Activated B cell treated with CpG ODN at 0.5 μM for 24 hours (primary cell): ENCODE measurements around the gene TBCA. TPM values are rescaled to one million over a fixed set of nuclear protein-coding genes. Genes with fewer than 3 reads are reported as not detected.

Source experiments
- ATAC-seq: fragments of 200-7000 bp; cut with Tn5 transposase; one replicate; pipeline ENCODE4 v1.10.0; 2021; ENCODE audit warnings: low read depth, mild to moderate bottlenecking, moderate library complexity
- CTCF ChIA-PET: fragments of 350-600 bp; sonication (Branson Sonifier 250); formaldehyde crosslinking; loops from one replicate; lab custom pipeline; 2021; ENCODE audit warnings: antibody characterized with exemption; lab: Charles Lee
- POLR2A ChIA-PET: fragments of 350-600 bp; sonication (Branson Sonifier 250); formaldehyde crosslinking; loops from one replicate; lab custom pipeline; 2021; ENCODE audit warnings: antibody characterized with exemption; lab: Charles Lee
- DNase-seq: peaks from one replicate; pipeline ENCODE4 v3.0.0; 2022
- H3K27ac Mint-ChIP-seq: one replicate; pipeline ENCODE4 v1.8.0; 2020; ENCODE audit warnings: mixed read lengths
- H3K27me3 Mint-ChIP-seq: one replicate; pipeline ENCODE4 v1.8.0; 2021; ENCODE audit warnings: mixed read lengths
- H3K36me3 Mint-ChIP-seq: one replicate; pipeline ENCODE4 v1.8.0; 2021; ENCODE audit warnings: low read depth, mixed read lengths
- H3K4me1 Mint-ChIP-seq: one replicate; pipeline ENCODE4 v1.8.0; 2021; ENCODE audit warnings: mixed read lengths
- H3K4me3 Mint-ChIP-seq: one replicate; pipeline ENCODE4 v1.8.0; 2020; ENCODE audit warnings: mild to moderate bottlenecking, mixed read lengths
- H3K9me3 Mint-ChIP-seq: one replicate; pipeline ENCODE4 v1.8.0; 2020; ENCODE audit warnings: mixed read lengths
- intact Hi-C: fragments of 100-400 bp; cut with micrococcal nuclease; formaldehyde crosslinking; loops from one replicate; pipeline ENCODE4 v1.15.1; 2024
- total RNA-seq: library from RNA; stranded (reverse); gene quantifications from 2 replicates; pipeline ENCODE4 v1.2.3, GENCODE V29; 2022
- TF ChIP-seq, protein P1 (sequence below): fragments of 200-600 bp; IDR thresholded peaks from one replicate; pipeline ENCODE4 v1.8.0; 2022; ENCODE audit warnings: antibody characterized with exemption, mild to moderate bottlenecking

The TBCA gene
- total RNA-seq, 1 donor from 2014 or later: 113 TPM

DNA sequence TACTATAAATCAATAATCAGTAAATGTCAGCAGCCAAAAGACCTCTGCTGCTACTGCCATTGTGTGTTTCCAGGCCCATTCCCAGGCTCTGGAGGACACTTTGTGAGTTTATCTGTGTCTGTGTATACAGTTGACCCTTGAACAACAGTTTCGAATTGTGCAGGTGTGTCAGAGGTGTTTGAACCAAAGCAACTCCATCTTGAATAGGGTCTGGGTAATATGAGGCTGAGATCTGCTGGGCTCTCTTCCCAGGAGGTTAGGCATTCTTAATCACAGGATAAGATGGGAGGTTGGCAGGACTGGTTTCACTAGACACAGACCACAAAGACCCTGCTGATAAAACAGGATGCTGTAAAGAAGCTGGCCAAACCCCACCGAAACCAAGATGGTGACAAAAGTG, 2.3 kb upstream of the TBCA start:
- ChIA-PET CTCF (no interaction called here), POLR2A (no interaction called here)
- Mint-ChIP-seq H3K4me3 (no peak overlapping the region), H3K27me3 (no peaks in the 10 kb centered on the region), H3K4me1 (peaks cover 28% of the 10 kb centered on the region), H3K9me3 (no peaks in the 10 kb centered on the region), H3K27ac (no peak overlapping the region), H3K36me3 (peaks cover 11% of the 10 kb centered on the region)
- no peak for DNase-seq
- TF ChIP-seq, protein P1, sequence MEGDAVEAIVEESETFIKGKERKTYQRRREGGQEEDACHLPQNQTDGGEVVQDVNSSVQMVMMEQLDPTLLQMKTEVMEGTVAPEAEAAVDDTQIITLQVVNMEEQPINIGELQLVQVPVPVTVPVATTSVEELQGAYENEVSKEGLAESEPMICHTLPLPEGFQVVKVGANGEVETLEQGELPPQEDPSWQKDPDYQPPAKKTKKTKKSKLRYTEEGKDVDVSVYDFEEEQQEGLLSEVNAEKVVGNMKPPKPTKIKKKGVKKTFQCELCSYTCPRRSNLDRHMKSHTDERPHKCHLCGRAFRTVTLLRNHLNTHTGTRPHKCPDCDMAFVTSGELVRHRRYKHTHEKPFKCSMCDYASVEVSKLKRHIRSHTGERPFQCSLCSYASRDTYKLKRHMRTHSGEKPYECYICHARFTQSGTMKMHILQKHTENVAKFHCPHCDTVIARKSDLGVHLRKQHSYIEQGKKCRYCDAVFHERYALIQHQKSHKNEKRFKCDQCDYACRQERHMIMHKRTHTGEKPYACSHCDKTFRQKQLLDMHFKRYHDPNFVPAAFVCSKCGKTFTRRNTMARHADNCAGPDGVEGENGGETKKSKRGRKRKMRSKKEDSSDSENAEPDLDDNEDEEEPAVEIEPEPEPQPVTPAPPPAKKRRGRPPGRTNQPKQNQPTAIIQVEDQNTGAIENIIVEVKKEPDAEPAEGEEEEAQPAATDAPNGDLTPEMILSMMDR: no peak
- intact Hi-C loops: loop anchor here (5.0 to 10.0 kb wide), 5 partner anchors 334 to 1374 kb away; partner anchors contain the start of genes AGGF1 and IQGAP2
- ATAC-seq: no peak

DNA sequence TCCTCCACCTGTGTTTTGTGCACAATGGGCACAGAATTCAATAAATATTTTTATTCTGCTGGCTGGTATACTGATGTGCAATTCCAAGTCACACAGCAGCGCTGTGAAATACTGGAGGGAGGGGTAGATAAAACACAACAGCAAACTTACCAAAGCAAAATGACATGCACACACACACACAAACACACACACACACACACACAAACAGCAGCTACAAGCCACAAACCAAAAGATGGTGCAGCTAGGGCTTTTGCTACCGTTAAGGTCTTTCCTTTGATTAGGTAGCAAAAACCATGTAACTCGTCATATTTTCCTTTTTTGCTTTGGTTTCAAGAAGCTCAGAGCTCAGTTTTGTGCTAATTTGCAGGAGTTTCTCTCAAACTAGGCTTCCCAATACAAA, 1.8 kb upstream of the TBCA start:
- no peak overlapping the region for H3K4me3 Mint-ChIP-seq
- TF ChIP-seq, protein P1: no peak

DNA sequence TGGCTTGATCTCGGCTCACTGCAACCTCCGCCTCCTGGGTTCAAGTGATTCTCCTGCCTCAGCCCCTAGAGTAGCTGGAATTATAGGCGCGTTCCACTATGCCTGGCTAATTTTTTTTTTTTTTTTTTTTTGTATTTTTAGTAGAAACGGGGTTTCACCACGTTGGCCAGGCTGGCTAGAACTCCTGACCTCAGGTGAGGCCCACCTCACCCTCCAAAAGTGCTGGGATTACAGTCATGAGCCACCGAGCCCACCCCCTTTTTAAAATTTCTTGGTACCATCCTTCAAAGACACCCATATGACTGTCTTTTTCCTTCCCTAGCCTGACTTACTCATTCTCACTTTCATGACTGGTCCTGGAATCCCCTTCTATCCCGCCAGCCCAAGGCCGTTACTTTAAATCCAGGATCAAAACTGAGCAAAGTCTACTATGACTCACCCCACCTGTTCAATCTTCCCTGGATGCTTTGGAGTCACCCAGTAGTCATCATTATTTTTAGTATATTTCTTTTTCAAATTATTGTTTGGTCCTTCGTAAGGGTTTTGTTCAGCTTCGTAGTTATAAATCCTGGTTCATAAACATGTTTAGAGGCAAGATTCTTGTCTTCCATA, 1.2 kb upstream of the TBCA start:
- no peaks in the 10 kb centered on the region for H3K9me3 Mint-ChIP-seq
- no peaks in the 10 kb centered on the region for H3K27me3 Mint-ChIP-seq
- no peak for ATAC-seq
- TF ChIP-seq, protein P1: no peak
- ChIA-PET POLR2A (interaction anchor here (0.7 kb wide), 1 partner anchor 1899 kb away, joined by 5 read pairs; no protein-coding TSS in a partner anchor), CTCF (interaction anchor here (0.9 kb wide), 1 partner anchor 333 kb away, joined by 3 read pairs; no protein-coding TSS in a partner anchor)
- peaks cover 14% of the 10 kb centered on the region for H3K36me3 Mint-ChIP-seq
- intact Hi-C loops: loop anchor here (2.0 to 10.0 kb wide), 10 partner anchors 67 to 1457 kb away; partner anchors contain the start of genes AGGF1, AP3B1 and IQGAP2
- H3K4me1 Mint-ChIP-seq: peaks cover 34% of the 10 kb centered on the region
- peak overlapping the region; percentile 35 for H3K4me3 Mint-ChIP-seq
- peak overlapping the region; percentile 53 for H3K27ac Mint-ChIP-seq
- no peak for DNase-seq

More for the DNA sequence above, 1.8 kb upstream of the TBCA start:
- POLR2A ChIA-PET: no interaction called here
- intact Hi-C loops: loop anchor here (2.0 to 10.0 kb wide), 10 partner anchors 67 to 1457 kb away; partner anchors contain the start of genes AGGF1, AP3B1 and IQGAP2
- no peak overlapping the region for H3K27ac Mint-ChIP-seq
- no peak for DNase-seq
- H3K27me3 Mint-ChIP-seq: no peaks in the 10 kb centered on the region
- H3K9me3 Mint-ChIP-seq: no peaks in the 10 kb centered on the region
- CTCF ChIA-PET: interaction anchor here (0.9 kb wide), 1 partner anchor 333 kb away, joined by 3 read pairs; no protein-coding TSS in a partner anchor
- peaks cover 32% of the 10 kb centered on the region for H3K4me1 Mint-ChIP-seq
- no peak for ATAC-seq
- peaks cover 14% of the 10 kb centered on the region for H3K36me3 Mint-ChIP-seq

DNA sequence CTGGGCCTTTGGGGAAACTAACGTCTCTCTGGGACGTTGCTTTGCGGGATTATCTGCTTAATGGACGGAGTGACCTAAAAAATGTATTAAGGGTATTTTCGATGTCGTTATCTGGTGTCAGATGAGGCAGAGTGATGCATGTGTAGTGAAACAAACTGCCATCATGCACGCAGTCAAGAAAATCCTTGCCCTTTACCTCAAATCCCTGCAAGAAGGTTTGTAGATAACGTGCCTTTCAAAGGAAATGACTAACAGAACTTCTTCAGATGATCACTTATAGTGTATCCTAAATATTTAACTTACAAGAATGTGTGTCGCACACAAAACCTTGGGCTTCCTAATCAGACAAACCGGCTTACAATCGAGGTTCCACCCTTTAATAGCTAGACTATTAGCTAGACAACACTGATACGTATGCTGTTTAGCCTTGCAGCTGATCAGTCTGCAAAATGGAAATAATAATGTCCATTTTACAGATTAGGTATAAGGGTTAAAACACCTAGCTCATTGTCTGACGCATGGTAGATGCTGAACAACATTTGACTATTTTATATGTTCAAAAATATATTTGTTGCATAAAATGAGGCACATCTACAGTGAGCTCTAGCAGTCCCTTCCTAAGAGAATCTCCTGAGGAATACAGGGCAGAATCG, 541 bp upstream of the TBCA start:
- H3K27ac Mint-ChIP-seq: peak overlapping the region; percentile 93
- TF ChIP-seq, protein P1: no peak
- no peaks in the 10 kb centered on the region for H3K27me3 Mint-ChIP-seq
- H3K9me3 Mint-ChIP-seq: no peaks in the 10 kb centered on the region
- H3K4me3 Mint-ChIP-seq: peak overlapping the region; percentile 95
- intact Hi-C loops: loop anchor here (1.0 to 10.0 kb wide), 17 partner anchors 68 to 1836 kb away; partner anchors contain the start of genes AGGF1, AP3B1, IQGAP2 and SCAMP1
- peaks cover 18% of the 10 kb centered on the region for H3K36me3 Mint-ChIP-seq
- POLR2A ChIA-PET: interaction anchor here (0.7 kb wide), 2 partner anchors 385 to 1898 kb away, joined by 3 to 5 read pairs; no protein-coding TSS in a partner anchor
- CTCF ChIA-PET: interaction anchor here (0.9 kb wide), 1 partner anchor 332 kb away, joined by 3 read pairs; no protein-coding TSS in a partner anchor
- ATAC-seq (no peak), DNase-seq (no peak)
- H3K4me1 Mint-ChIP-seq: peaks cover 38% of the 10 kb centered on the region
